AG09309 (cell line): ENCODE data around the gene ZNF512.

ENCODE experiments used
- DNase-seq: peaks from one replicate; pipeline ENCODE4 v3.0.0-alpha.2; 2010; ENCODE audit warnings: low read depth
- H3K4me3 ChIP-seq: 2 replicates; pipeline ENCODE4 v1.5.1; 2011; ENCODE audit warnings: mild to moderate bottlenecking, low read depth, low read length, moderate library complexity; ENCODE audit not compliant: control insufficient read depth
- CTCF ChIP-seq: IDR thresholded peaks from 2 replicates; pipeline ENCODE4 v1.5.1; 2011; ENCODE audit warnings: mild to moderate bottlenecking, low read depth, low read length, inconsistent platforms; ENCODE audit not compliant: insufficient read depth, control insufficient read depth; ENCODE audit errors: missing control alignments

The ZNF512 gene

GRCh38 chr2:27638709-27639108 is 55.9 kb downstream of the ZNF512 start:
- no peak for DNase-seq
- no peak overlapping the region for H3K4me3 ChIP-seq
- no peak for TF ChIP-seq CTCF

GRCh38 chr2:27640722-27641245 is 57.9 kb downstream of the ZNF512 start:
- no peak for DNase-seq
- H3K4me3 ChIP-seq = no peak overlapping the region

GRCh38 chr2:27645197-27645596 is 62.4 kb downstream of the ZNF512 start:
- no peak for TF ChIP-seq CTCF
- H3K4me3 ChIP-seq = no peak overlapping the region

More at GRCh38 chr2:27640722-27641245, 57.9 kb downstream of the ZNF512 start:
- no peak for TF ChIP-seq CTCF

GRCh38 chr2:27647289-27647688 is 64.4 kb downstream of the ZNF512 start:
- TF ChIP-seq CTCF = no peak
- no peak for DNase-seq
- H3K4me3 ChIP-seq = no peak overlapping the region

More at GRCh38 chr2:27645197-27645596, 62.4 kb downstream of the ZNF512 start:
- no peak for DNase-seq

- DNase-seq = no peak
- no peak overlapping the region for H3K4me3 ChIP-seq
- TF ChIP-seq CTCF = no peak
These were observed 64.9 kb downstream of the ZNF512 start for GRCh38 chr2:27647737-27648136.

- H3K4me3 ChIP-seq = no peak overlapping the region
- no peak for DNase-seq
- TF ChIP-seq CTCF = no peak
These were observed 68.2 kb downstream of the ZNF512 start for GRCh38 chr2:27651056-27651455.

- no peak overlapping the region for H3K4me3 ChIP-seq
- DNase-seq = no peak
- no peak for TF ChIP-seq CTCF
These were observed 69.5 kb downstream of the ZNF512 start for GRCh38 chr2:27652341-27652740.
